ENCODE measurements around the gene TPGS1.

Gene TPGS1

DNA sequence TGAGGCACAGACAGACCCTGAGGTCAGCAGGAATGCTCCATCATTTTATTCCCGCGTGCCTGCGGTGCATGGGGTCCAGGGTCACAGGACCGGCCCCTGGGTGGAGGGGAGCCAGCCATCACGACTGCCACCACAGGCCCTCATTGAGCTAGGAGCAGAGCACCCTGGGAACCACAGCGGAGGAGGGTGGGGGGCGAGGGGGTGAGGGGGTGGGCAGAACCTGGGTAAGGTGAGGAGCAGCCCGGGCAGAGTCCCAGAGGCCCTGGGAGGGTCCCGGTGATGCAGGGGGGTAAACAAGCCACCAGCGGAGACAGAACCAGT is 12.3 kb upstream of the TPGS1 start:
- peaks cover 24% of the 10 kb centered on the region for H3K27me3 ChIP-seq
- peaks cover 8% of the 10 kb centered on the region for H3K9me3 ChIP-seq
- H3K4me3 ChIP-seq (ENCODE audit: low read depth, low read length) = no peak overlapping the region
- no peaks in the 10 kb centered on the region for H3K4me1 ChIP-seq
- DNase-seq = no peak
- no peaks in the 10 kb centered on the region for H3K36me3 ChIP-seq
- TF ChIP-seq, protein P1, sequence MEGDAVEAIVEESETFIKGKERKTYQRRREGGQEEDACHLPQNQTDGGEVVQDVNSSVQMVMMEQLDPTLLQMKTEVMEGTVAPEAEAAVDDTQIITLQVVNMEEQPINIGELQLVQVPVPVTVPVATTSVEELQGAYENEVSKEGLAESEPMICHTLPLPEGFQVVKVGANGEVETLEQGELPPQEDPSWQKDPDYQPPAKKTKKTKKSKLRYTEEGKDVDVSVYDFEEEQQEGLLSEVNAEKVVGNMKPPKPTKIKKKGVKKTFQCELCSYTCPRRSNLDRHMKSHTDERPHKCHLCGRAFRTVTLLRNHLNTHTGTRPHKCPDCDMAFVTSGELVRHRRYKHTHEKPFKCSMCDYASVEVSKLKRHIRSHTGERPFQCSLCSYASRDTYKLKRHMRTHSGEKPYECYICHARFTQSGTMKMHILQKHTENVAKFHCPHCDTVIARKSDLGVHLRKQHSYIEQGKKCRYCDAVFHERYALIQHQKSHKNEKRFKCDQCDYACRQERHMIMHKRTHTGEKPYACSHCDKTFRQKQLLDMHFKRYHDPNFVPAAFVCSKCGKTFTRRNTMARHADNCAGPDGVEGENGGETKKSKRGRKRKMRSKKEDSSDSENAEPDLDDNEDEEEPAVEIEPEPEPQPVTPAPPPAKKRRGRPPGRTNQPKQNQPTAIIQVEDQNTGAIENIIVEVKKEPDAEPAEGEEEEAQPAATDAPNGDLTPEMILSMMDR (IDR thresholded peaks at IDR 0.05; ENCODE audit: low read depth, low read length) = no peak

DNA sequence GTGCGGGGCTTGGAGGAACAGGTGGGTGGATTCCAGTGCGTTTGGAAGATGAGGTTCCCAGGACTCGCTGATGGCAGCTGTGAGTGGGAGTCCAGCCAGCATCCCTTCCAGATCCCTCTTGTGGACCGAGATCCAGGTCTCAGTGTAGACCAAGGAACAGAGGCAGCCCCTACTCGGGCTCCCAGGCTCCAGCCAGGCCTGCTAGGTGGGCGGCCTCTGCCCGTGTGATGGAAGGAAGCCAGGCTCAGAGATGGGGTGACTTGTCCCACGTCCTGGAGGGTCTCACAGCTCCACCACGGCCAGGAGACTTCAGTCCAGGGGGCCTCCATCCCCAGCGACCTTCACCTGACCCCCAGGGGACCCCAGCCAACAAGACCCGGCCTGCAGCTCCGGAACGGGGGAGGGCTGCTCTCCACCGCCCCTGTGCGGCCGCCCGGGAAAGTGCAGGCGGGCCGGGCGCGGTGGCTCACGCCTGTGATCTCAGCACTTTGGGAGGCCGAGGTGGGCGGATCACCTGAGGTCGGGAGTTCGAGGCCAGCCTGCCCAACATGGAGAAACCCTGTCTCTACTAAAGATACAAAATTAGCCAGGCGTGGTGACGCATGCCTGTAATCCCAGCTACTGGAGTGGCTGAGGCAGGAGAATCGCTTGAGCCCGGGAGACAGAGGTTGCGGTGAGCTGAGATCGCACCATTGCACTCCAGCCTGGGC is 11.7 kb upstream of the TPGS1 start:
- Histone ChIP-seq H3K9me3 (peaks cover 8% of the 10 kb centered on the region), H3K36me3 (no peaks in the 10 kb centered on the region), H3K4me3 (ENCODE audit: low read depth, low read length) (no peak overlapping the region), H3K27me3 (peaks cover 28% of the 10 kb centered on the region), H3K4me1 (no peaks in the 10 kb centered on the region)
- TF ChIP-seq, protein P1 (IDR thresholded peaks at IDR 0.05; ENCODE audit: low read depth, low read length) = peak; percentile 61
- DNase-seq = peak; percentile 58

DNA sequence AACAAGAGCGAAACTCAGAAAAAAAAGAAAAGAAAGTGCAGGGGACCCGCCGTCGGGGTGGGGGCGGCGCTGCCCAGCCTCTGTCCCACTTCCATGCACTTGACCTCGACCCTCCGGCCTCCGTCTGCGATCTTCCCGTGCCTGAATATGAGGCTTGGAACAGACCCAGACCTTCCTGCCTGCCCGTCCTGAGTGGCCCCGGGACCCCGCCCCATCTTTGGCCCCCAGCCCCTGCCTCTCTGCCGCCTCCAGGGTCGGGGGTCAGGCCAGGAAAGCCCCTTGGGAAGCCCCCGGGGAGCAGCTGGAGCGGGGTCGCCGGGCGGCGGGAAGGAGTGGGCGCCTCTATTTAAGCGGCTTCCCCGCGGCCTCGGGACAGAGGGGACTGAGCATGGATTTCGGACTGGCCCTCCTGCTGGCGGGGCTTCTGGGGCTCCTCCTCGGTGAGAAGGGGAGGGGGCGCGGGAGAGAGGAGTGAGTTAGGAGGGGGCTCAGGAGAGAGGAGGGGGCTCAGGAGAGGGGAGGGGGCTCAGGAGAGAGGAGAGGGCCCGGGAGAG is 11.1 kb upstream of the TPGS1 start, which contains the start of gene MADCAM1:
MADCAM1 (plus strand) TSS at position 375 of the 554 bp plus-strand sequence; CDS start at position 389, 14 bp downstream.
- Histone ChIP-seq H3K4me1 (no peaks in the 10 kb centered on the region), H3K4me3 (ENCODE audit: low read depth, low read length) (no peak within 1 kb of the TSS), H3K9me3 (peaks cover 8% of the 10 kb centered on the region), H3K27me3 (peaks cover 30% of the 10 kb centered on the region), H3K36me3 (no peaks in the 10 kb centered on the region)
- no peak for DNase-seq
- TF ChIP-seq, protein P1 (IDR thresholded peaks at IDR 0.05; ENCODE audit: low read depth, low read length) = no peak

DNA sequence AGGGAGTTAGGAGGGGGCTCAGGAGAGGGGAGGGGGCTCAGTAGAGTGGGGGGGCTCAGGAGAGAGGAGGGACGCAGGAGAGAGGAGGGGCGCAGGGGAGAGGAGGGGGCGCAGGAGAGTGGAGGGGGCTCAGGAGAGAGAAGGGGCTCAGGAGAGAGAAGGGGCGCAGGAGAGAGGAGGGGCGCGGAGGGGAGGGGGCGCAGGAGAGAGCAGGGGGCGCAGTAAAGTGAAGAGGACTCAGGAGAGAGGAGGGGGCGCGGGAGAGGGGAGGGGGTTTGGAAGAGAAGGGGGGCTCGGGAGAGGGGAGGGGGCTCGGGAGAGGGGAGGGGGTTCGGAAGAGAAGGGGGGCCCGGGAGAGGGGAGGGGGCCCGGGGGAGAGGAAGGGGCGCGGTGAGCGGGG is 10.3 kb upstream of the TPGS1 start:
- H3K4me3 ChIP-seq (ENCODE audit: low read depth, low read length) = no peak overlapping the region

DNA sequence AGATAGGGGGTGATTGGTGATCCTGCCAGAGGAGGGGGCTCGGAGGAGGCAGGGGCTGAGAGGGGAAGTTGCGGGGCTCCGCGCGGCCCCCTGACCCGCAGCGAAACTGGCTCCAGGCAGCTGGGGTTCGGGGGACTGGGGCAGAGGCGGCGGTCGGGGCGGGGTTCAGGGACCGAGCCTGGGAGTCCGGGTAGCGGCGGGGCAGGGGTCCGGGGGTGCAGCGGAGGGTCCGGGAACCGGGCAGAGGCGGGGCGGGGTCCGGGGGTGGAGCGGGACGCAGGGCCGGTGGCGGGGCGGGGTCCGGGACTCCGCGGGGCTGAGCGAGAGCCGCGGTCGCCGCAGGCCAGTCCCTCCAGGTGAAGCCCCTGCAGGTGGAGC is 9.8 kb upstream of the TPGS1 start:
- peaks cover 30% of the 10 kb centered on the region for H3K27me3 ChIP-seq
- no peaks in the 10 kb centered on the region for H3K4me1 ChIP-seq
- peaks cover 8% of the 10 kb centered on the region for H3K9me3 ChIP-seq
- TF ChIP-seq, protein P1 (IDR thresholded peaks at IDR 0.05; ENCODE audit: low read depth, low read length) = no peak
- no peaks in the 10 kb centered on the region for H3K36me3 ChIP-seq
- DNase-seq = no peak
- no peak overlapping the region for H3K4me3 ChIP-seq (ENCODE audit: low read depth, low read length)

More for the DNA sequence above, 10.3 kb upstream of the TPGS1 start:
- H3K9me3 ChIP-seq = peaks cover 8% of the 10 kb centered on the region
- no peaks in the 10 kb centered on the region for H3K36me3 ChIP-seq
- H3K27me3 ChIP-seq = peaks cover 30% of the 10 kb centered on the region
- no peak for DNase-seq
- TF ChIP-seq, protein P1 (IDR thresholded peaks at IDR 0.05; ENCODE audit: low read depth, low read length) = no peak
- no peaks in the 10 kb centered on the region for H3K4me1 ChIP-seq

DNA sequence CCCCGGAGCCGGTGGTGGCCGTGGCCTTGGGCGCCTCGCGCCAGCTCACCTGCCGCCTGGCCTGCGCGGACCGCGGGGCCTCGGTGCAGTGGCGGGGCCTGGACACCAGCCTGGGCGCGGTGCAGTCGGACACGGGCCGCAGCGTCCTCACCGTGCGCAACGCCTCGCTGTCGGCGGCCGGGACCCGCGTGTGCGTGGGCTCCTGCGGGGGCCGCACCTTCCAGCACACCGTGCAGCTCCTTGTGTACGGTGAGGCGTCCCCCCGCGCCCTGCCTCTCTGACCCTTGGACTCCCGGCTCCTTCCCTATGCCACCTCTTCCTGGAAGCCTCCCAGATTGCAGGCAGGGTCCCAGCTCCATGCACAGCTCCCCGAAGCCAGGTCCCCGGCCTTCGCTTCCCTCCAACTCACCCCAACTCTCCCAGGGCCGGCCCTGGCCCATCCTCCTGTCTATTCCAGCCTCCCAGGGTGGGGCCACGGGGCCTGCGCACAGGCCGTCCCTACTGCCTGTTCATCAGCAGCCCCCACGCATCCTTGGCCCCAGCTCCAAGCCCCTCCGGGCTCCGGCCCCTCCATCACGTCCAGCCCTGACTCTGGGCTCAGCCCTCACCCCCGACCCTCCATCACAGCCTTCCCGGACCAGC is 9.3 kb upstream of the TPGS1 start:
- H3K9me3 ChIP-seq = peaks cover 6% of the 10 kb centered on the region
- no peaks in the 10 kb centered on the region for H3K4me1 ChIP-seq
- H3K36me3 ChIP-seq = no peaks in the 10 kb centered on the region
- peaks cover 30% of the 10 kb centered on the region for H3K27me3 ChIP-seq
- TF ChIP-seq, protein P1 (IDR thresholded peaks at IDR 0.05; ENCODE audit: low read depth, low read length) = no peak
- no peak overlapping the region for H3K4me3 ChIP-seq (ENCODE audit: low read depth, low read length)
- DNase-seq = peak; percentile 21
